HCT116 (cell line): Measurements from ENCODE around the gene TTC23. TPM values are rescaled to one million over a fixed set of nuclear protein-coding genes. Genes with fewer than 3 reads are reported as not detected.

ENCODE experiments used
- ATAC-seq: fragments of 200-7000 bp; cut with Tn5 transposase; 2 replicates; pipeline ENCODE4 v1.9.1; 2020; ENCODE audit warnings: mild to moderate bottlenecking, moderate library complexity
- BruUV-seq: library from RNA; stranded (reverse); fragments of 400-500 nt; replicated peaks from 2 replicates; lab custom pipeline; 2021; lab: Mats Ljungman, UMichigan
- CTCF ChIA-PET: fragments of 300-600 bp; sonication (Branson Sonifier 250); formaldehyde crosslinking; loops from one replicate; lab custom pipeline; 2021; ENCODE audit warnings: antibody characterized with exemption; lab: Charles Lee
- POLR2A ChIA-PET: fragments of 300-600, 350-600 bp; sonication (Branson Sonifier 250); formaldehyde crosslinking; loops from one replicate; lab custom pipeline; 2021; ENCODE audit warnings: antibody characterized with exemption; lab: Charles Lee
- RAD21 ChIA-PET, 2 experiments: fragments of 300-600 bp; sonication (Branson Sonifier 250); formaldehyde crosslinking; loops; one replicate each; lab custom pipeline; 2023; ENCODE audit warnings: low total read pairs in 2 of 2; ENCODE audit not compliant: uncharacterized antibody in 2 of 2, unreplicated experiment in 2 of 2, low non-redundant PET in 1 of 2; lab: Charles Lee
- DNase-seq: peaks from one replicate; pipeline ENCODE4 v3.0.0-alpha.2; 2010; ENCODE audit warnings: low read depth, low spot score
- H2AFZ ChIP-seq: fragments of 200-600 bp; shearing (Covaris generic), sonication (generic); 2 replicates; pipeline ENCODE4 v1.6.1; 2017; ENCODE audit warnings: low read depth, mixed run types, mixed read lengths, antibody characterized with exemption, low read length; ENCODE audit not compliant: poor library complexity, severe bottlenecking
- H3K27ac ChIP-seq: 2 replicates; pipeline ENCODE4 v1.5.1; 2012; ENCODE audit warnings: low read depth, low read length
- H3K27me3 ChIP-seq: fragments of 200-600 bp; sonication (generic); 2 replicates; pipeline ENCODE4 v1.6.1; 2016; ENCODE audit warnings: mixed run types, low read length, mixed read lengths; ENCODE audit not compliant: insufficient read depth
- H3K36me3 ChIP-seq, 2 experiments: fragments of 200-500 bp in 1 of 2; fragments of 200-600 bp in 1 of 2; sonication (Bioruptor generic) in 1 of 2; sonication (generic) in 1 of 2; 2 replicates each; pipeline versions ENCODE4 v1.5.1 to v1.6.1; 2014 to 2016; ENCODE audit warnings: low read length in 2 of 2, inconsistent platforms in 1 of 2, mixed read lengths in 1 of 2, mixed run types in 1 of 2; ENCODE audit not compliant: insufficient read depth in 2 of 2, control insufficient read depth in 1 of 2
- H3K4me1 ChIP-seq, 2 experiments: fragments of 200-600 bp in 1 of 2; sonication (generic) in 1 of 2; 2 replicates each; pipeline versions ENCODE4 v1.5.1 to v1.6.1; 2012 to 2017; ENCODE audit warnings: low read length in 2 of 2, inconsistent platforms in 1 of 2, mild to moderate bottlenecking in 1 of 2, mixed read lengths in 1 of 2, mixed run types in 1 of 2, moderate library complexity in 1 of 2; ENCODE audit not compliant: insufficient read depth in 2 of 2, control insufficient read depth in 1 of 2
- H3K4me2 ChIP-seq: fragments of 200-600 bp; sonication (generic); 2 replicates; pipeline ENCODE4 v1.6.1; 2017; ENCODE audit warnings: mixed run types, low read length, mixed read lengths
- H3K4me3 ChIP-seq, 2 experiments: fragments of 200-600 bp in 1 of 2; sonication (generic) in 1 of 2; replicated peaks in 1 of 2; 2 replicates each; pipeline ENCODE4 v1.5.1; 2011 to 2016; ENCODE audit warnings: low read length in 2 of 2, control low read depth in 1 of 2, low read depth in 1 of 2, mild to moderate bottlenecking in 1 of 2, mixed read lengths in 1 of 2, mixed run types in 1 of 2
- H3K79me2 ChIP-seq: fragments of 200-600 bp; sonication (generic); 2 replicates; pipeline ENCODE4 v1.6.1; 2017; ENCODE audit warnings: mild to moderate bottlenecking, mixed run types, low read length, moderate library complexity, mixed read lengths; ENCODE audit not compliant: insufficient read depth
- H3K9ac ChIP-seq: fragments of 200-600 bp; sonication (generic); 2 replicates; pipeline ENCODE4 v1.6.1; 2016; ENCODE audit warnings: low read length, mixed read lengths
- H3K9me2 ChIP-seq: fragments of 200-600 bp; sonication (generic), shearing (Covaris generic); 2 replicates; pipeline ENCODE4 v1.6.1; 2017; ENCODE audit warnings: mixed run types, mild to moderate bottlenecking, moderate library complexity; ENCODE audit not compliant: insufficient read depth
- H3K9me3 ChIP-seq, 2 experiments: fragments of 200-500 bp in 1 of 2; fragments of 200-600 bp in 1 of 2; sonication (Bioruptor generic) in 1 of 2; sonication (generic) in 1 of 2; 2 replicates each; pipeline ENCODE4 v1.6.1; 2014 to 2017; ENCODE audit warnings: low read length in 2 of 2, mixed read lengths in 2 of 2, inconsistent platforms in 1 of 2, low read depth in 1 of 2, mild to moderate bottlenecking in 1 of 2, mixed run types in 1 of 2, moderate library complexity in 1 of 2; ENCODE audit not compliant: control insufficient read depth in 1 of 2, insufficient read depth in 1 of 2
- H4K20me1 ChIP-seq: fragments of 200-600 bp; sonication (generic), shearing (Covaris generic); 2 replicates; pipeline ENCODE4 v1.6.1; 2017; ENCODE audit warnings: mixed run types, mild to moderate bottlenecking, moderate library complexity; ENCODE audit not compliant: insufficient read depth
- ATF3 ChIP-seq: IDR thresholded peaks from 2 replicates; pipeline ENCODE4 v1.6.1; 2012
- CBX3 ChIP-seq: IDR thresholded peaks from 2 replicates; pipeline ENCODE4 v1.6.1; 2012; ENCODE audit warnings: low read depth
- CTCF ChIP-seq, 3 experiments: fragments of 200-600 bp in 1 of 3; sonication (generic) in 1 of 3; IDR thresholded peaks in 2 of 3; conservative IDR thresholded peaks in 1 of 3; 2 replicates each; pipeline ENCODE4 v1.5.1; 2012 to 2017; ENCODE audit warnings: low read depth in 2 of 3, low read length in 2 of 3, antibody characterized with exemption in 1 of 3, borderline replicate concordance in 1 of 3, control low read depth in 1 of 3, mild to moderate bottlenecking in 1 of 3, mixed read lengths in 1 of 3, mixed run types in 1 of 3, moderate library complexity in 1 of 3; ENCODE audit not compliant: insufficient read depth in 1 of 3
- ELF1 ChIP-seq: IDR thresholded peaks from 2 replicates; pipeline ENCODE4 v1.6.1; 2012; ENCODE audit warnings: low read depth, borderline replicate concordance
- EZH2 ChIP-seq: fragments of 200-600 bp; sonication (generic); IDR thresholded peaks from 2 replicates; pipeline ENCODE4 v1.6.1; 2017; ENCODE audit warnings: antibody characterized with exemption, mixed run types
- EZH2phosphoT487 ChIP-seq: fragments of 200-600 bp; IDR thresholded peaks from 2 replicates; pipeline ENCODE4 v1.6.1; 2018; ENCODE audit warnings: antibody characterized with exemption, borderline replicate concordance
- JUND ChIP-seq: IDR thresholded peaks from 2 replicates; pipeline ENCODE4 v1.6.1; 2012
- MAX ChIP-seq: IDR thresholded peaks from 2 replicates; pipeline ENCODE4 v1.6.1; 2012
- POLR2A ChIP-seq: IDR thresholded peaks from 2 replicates; pipeline ENCODE4 v1.7.0; 2011; ENCODE audit warnings: borderline replicate concordance; ENCODE audit not compliant: insufficient read depth, insufficient read length; ENCODE audit errors: extremely low read depth
- POLR2AphosphoS5 ChIP-seq: IDR thresholded peaks from 2 replicates; pipeline ENCODE4 v1.6.1; 2011; ENCODE audit warnings: mild to moderate bottlenecking, low read depth, low read length, moderate library complexity
- SIN3A ChIP-seq: IDR thresholded peaks from 2 replicates; pipeline ENCODE4 v1.6.1; 2012; ENCODE audit warnings: low read depth
- SP1 ChIP-seq: IDR thresholded peaks from 2 replicates; pipeline ENCODE4 v1.6.1; 2012; ENCODE audit warnings: low read depth
- SRF ChIP-seq: IDR thresholded peaks from 2 replicates; pipeline ENCODE4 v1.6.1; 2012; ENCODE audit warnings: low read depth
- ZBTB33 ChIP-seq: IDR thresholded peaks from 2 replicates; pipeline ENCODE4 v1.6.1; 2011; ENCODE audit warnings: mild to moderate bottlenecking, low read length, moderate library complexity; ENCODE audit not compliant: insufficient replicate concordance; ENCODE audit errors: extremely low read depth
- ZNF274 ChIP-seq: fragments of 200-500 bp; sonication (Bioruptor generic); IDR thresholded peaks from 2 replicates; pipeline ENCODE4 v1.6.1; 2014; ENCODE audit warnings: mild to moderate bottlenecking, low read depth, low read length, inconsistent platforms
- intact Hi-C: fragments of 100-400 bp; cut with micrococcal nuclease; formaldehyde crosslinking; loops from 2 replicates; pipeline ENCODE4 v1.10.0; 2022
- total RNA-seq: library from RNA; stranded (reverse); gene quantifications from one replicate; pipeline ENCODE4 v1.2.1, GENCODE V29; 2021; ENCODE audit not compliant: unreplicated experiment

Gene TTC23
- total RNA-seq, 1 experiment from 2014 or later, result 10.2 TPM

- H3K27me3 ChIP-seq, result no peaks in the 10 kb centered on the region
- no peaks in the 10 kb centered on the region for H3K36me3 ChIP-seq
- no peak overlapping the region for H3K4me3 ChIP-seq
- no peak overlapping the region for H3K4me2 ChIP-seq
- no peaks in the 10 kb centered on the region for H3K4me1 ChIP-seq
- DNase-seq (no peak), ATAC-seq (no peak)
- intact Hi-C loops, result no loop called here
- no peaks in the 10 kb centered on the region for H3K9me2 ChIP-seq
- H3K9me3 ChIP-seq, result no peaks in the 10 kb centered on the region
- H3K79me2 ChIP-seq, result no peaks in the 10 kb centered on the region
- CTCF ChIA-PET, result no interaction called here
- RAD21 ChIA-PET, result no interaction called here
- BruUV-seq, result no TSS peak
- POLR2A ChIA-PET, result no interaction called here
- H4K20me1 ChIP-seq, result no peaks in the 10 kb centered on the region
- H2AFZ ChIP-seq, result no peak overlapping the region
- no peak overlapping the region for H3K9ac ChIP-seq
- H3K27ac ChIP-seq, result no peak overlapping the region
- TF ChIP-seq CBX3 (no peak), ELF1 (no peak), SP1 (no peak), SIN3A (no peak), JUND (no peak), SRF (no peak), CTCF (IDR thresholded peaks at IDR 0.05 in 2 of 3, conservative IDR thresholded peaks at IDR 0.05 in 1 of 3; ENCODE audit: borderline replicate concordance in 1 of 3, insufficient read depth in 1 of 3, low read depth in 2 of 3, low read length in 2 of 3) (no peak), POLR2AphosphoS5 (no peak), MAX (no peak), ATF3 (no peak)
- TF ChIP-seq, all 23 proteins: peak for 0
Measured at GRCh38 chr15:99145778-99146177, 103.6 kb downstream of the TTC23 start.

GRCh38 chr15:99145005-99145404 is 104.4 kb downstream of the TTC23 start:
- no peaks in the 10 kb centered on the region for H3K36me3 ChIP-seq
- ChIA-PET RAD21 (no interaction called here), CTCF (no interaction called here), POLR2A (no interaction called here)
- no peaks in the 10 kb centered on the region for H3K4me1 ChIP-seq
- no peak overlapping the region for H3K4me3 ChIP-seq
- no peak overlapping the region for H3K9ac ChIP-seq
- H3K9me2 ChIP-seq, result no peaks in the 10 kb centered on the region
- ATAC-seq (no peak), DNase-seq (no peak)
- no peak overlapping the region for H2AFZ ChIP-seq
- H3K27ac ChIP-seq, result no peak overlapping the region
- H4K20me1 ChIP-seq, result no peaks in the 10 kb centered on the region
- no peak overlapping the region for H3K4me2 ChIP-seq
- no peaks in the 10 kb centered on the region for H3K27me3 ChIP-seq
- no peaks in the 10 kb centered on the region for H3K79me2 ChIP-seq
- BruUV-seq, result no TSS peak
- H3K9me3 ChIP-seq, result no peaks in the 10 kb centered on the region
- intact Hi-C loops, result no loop called here
- TF ChIP-seq ZBTB33 (no peak), MAX (no peak), EZH2phosphoT487 (no peak), ZNF274 (no peak), EZH2 (no peak), POLR2A (no peak)
